ENCODE data around the gene ALG3. TPM values are rescaled to one million over a fixed set of nuclear protein-coding genes. Genes with fewer than 3 reads are reported as not detected.

ALG3 gene
- total and polyA plus RNA-seq, 9 of the 15 experiments (the other 6 are each of a cell fraction or from before 2014, with no cell fraction given), result 37.5 to 107 (median 80.1) TPM

- TF ChIP-seq, protein P1, sequence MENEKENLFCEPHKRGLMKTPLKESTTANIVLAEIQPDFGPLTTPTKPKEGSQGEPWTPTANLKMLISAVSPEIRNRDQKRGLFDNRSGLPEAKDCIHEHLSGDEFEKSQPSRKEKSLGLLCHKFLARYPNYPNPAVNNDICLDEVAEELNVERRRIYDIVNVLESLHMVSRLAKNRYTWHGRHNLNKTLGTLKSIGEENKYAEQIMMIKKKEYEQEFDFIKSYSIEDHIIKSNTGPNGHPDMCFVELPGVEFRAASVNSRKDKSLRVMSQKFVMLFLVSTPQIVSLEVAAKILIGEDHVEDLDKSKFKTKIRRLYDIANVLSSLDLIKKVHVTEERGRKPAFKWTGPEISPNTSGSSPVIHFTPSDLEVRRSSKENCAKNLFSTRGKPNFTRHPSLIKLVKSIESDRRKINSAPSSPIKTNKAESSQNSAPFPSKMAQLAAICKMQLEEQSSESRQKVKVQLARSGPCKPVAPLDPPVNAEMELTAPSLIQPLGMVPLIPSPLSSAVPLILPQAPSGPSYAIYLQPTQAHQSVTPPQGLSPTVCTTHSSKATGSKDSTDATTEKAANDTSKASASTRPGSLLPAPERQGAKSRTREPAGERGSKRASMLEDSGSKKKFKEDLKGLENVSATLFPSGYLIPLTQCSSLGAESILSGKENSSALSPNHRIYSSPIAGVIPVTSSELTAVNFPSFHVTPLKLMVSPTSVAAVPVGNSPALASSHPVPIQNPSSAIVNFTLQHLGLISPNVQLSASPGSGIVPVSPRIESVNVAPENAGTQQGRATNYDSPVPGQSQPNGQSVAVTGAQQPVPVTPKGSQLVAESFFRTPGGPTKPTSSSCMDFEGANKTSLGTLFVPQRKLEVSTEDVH (IDR thresholded peaks at IDR 0.05; ENCODE audit: low read depth, partially characterized antibody), result peak; percentile 44
- 0 out of 2 replicates have a peak, but pooled peaks have one; percentile 30 for TF ChIP-seq HDAC8 (tag; IDR thresholded peaks at IDR 0.05)
- peak; percentile 98 for TF ChIP-seq TAF9B (IDR thresholded peaks at IDR 0.05; ENCODE audit: partially characterized antibody)
- no peak for TF ChIP-seq ZNF695 (CRISPR knock-in tag; IDR thresholded peaks at IDR 0.05)
- no peak for TF ChIP-seq SLC30A9 (CRISPR knock-in tag; IDR thresholded peaks at IDR 0.05)
- TF ChIP-seq SRSF3 (IDR thresholded peaks at IDR 0.05; ENCODE audit: insufficient read depth, low read length), result 0 out of 2 replicates have a peak, but pooled peaks have one; percentile 28
- no peak for TF ChIP-seq TCF15 (CRISPR knock-in tag; IDR thresholded peaks at IDR 0.05)
- 0 out of 2 replicates have a peak, but pooled peaks have one; percentile 17 for TF ChIP-seq CBFA2T3 (IDR thresholded peaks at IDR 0.05)
- no peak for TF ChIP-seq BRF2 (IDR thresholded peaks at IDR 0.05; ENCODE audit: borderline replicate concordance, insufficient read depth, insufficient read length)
- TF ChIP-seq PHF8 (IDR thresholded peaks at IDR 0.05; ENCODE audit: borderline replicate concordance, low read length), result peak; percentile 98
- TF ChIP-seq ETS1 (conservative IDR thresholded peaks at IDR 0.05; ENCODE audit: control insufficient read depth, low read depth, low read length), result peak; percentile 95
- TF ChIP-seq, protein P2, sequence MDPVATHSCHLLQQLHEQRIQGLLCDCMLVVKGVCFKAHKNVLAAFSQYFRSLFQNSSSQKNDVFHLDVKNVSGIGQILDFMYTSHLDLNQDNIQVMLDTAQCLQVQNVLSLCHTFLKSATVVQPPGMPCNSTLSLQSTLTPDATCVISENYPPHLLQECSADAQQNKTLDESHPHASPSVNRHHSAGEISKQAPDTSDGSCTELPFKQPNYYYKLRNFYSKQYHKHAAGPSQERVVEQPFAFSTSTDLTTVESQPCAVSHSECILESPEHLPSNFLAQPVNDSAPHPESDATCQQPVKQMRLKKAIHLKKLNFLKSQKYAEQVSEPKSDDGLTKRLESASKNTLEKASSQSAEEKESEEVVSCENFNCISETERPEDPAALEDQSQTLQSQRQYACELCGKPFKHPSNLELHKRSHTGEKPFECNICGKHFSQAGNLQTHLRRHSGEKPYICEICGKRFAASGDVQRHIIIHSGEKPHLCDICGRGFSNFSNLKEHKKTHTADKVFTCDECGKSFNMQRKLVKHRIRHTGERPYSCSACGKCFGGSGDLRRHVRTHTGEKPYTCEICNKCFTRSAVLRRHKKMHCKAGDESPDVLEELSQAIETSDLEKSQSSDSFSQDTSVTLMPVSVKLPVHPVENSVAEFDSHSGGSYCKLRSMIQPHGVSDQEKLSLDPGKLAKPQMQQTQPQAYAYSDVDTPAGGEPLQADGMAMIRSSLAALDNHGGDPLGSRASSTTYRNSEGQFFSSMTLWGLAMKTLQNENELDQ (CRISPR knock-in tag; IDR thresholded peaks at IDR 0.05; ENCODE audit: borderline replicate concordance), result no peak
- peak; percentile 89; the same call in 1 of the 2 replicates for TF ChIP-seq ERF (CRISPR knock-in tag; IDR thresholded peaks at IDR 0.05)
- TF ChIP-seq BRD4 (IDR thresholded peaks at IDR 0.05), result peak; percentile 93
- peak; percentile 89; the same call in 1 of the 2 replicates for TF ChIP-seq HNRNPL (IDR thresholded peaks at IDR 0.05; ENCODE audit: low read depth, low read length)
- TF ChIP-seq ELK3 (CRISPR knock-in tag; IDR thresholded peaks at IDR 0.05), result no peak
These were observed at the start of gene ALG3 (continued) for GRCh38 chr3:184248454-184249411.

All from K562 (cell line).